ENCODE measurements around the gene PRDM16.

The PRDM16 gene

GRCh38 chr1:3323796-3324703 lies 255.0 kb downstream of the PRDM16 start:
- Histone ChIP-seq H3K4me1 (ENCODE audit: insufficient read depth, low read length, poor library complexity, severe bottlenecking) (peaks cover 19% of the 10 kb centered on the region), H3K9me2 (replicated peaks; ENCODE audit: low read depth, low read length) (no peaks in the 10 kb centered on the region), H3K9me3 (ENCODE audit: insufficient read depth, low read depth, low read length) (no peaks in the 10 kb centered on the region), H3K4me2 (ENCODE audit: low read depth, low read length, poor library complexity, severe bottlenecking) (no peak overlapping the region), H3K27me3 (ENCODE audit: insufficient read depth, low read length, poor library complexity, severe bottlenecking) (no peaks in the 10 kb centered on the region), H3K79me2 (ENCODE audit: insufficient read depth, low read length) (peaks cover 4% of the 10 kb centered on the region; the same call in 1 of the 2 replicates), H3F3A (ENCODE audit: low read depth) (no peaks in the 10 kb centered on the region), H3K36me3 (ENCODE audit: insufficient read depth, low read length) (no peaks in the 10 kb centered on the region), H4K20me1 (ENCODE audit: insufficient read depth, low read length, poor library complexity, severe bottlenecking) (no peaks in the 10 kb centered on the region), H3K9ac (ENCODE audit: low read depth, low read length, poor library complexity, severe bottlenecking) (no peak overlapping the region), H3K4me3 (ENCODE audit: low read length, poor library complexity, severe bottlenecking) (no peak overlapping the region), H2AFZ (ENCODE audit: low read length) (no peak overlapping the region)
- TF ChIP-seq CTCF (conservative IDR thresholded peaks at IDR 0.05; ENCODE audit: low read length) (no peak), EZH2phosphoT487 (IDR thresholded peaks at IDR 0.05; ENCODE audit: borderline replicate concordance) (no peak)

- peaks cover 27% of the 10 kb centered on the region for H3K4me1 ChIP-seq (ENCODE audit: insufficient read depth, low read length, poor library complexity, severe bottlenecking)
- no peak overlapping the region for H3K9ac ChIP-seq (ENCODE audit: low read depth, low read length, poor library complexity, severe bottlenecking)
- no peaks in the 10 kb centered on the region for H4K20me1 ChIP-seq (ENCODE audit: insufficient read depth, low read length, poor library complexity, severe bottlenecking)
- H3K79me2 ChIP-seq (ENCODE audit: insufficient read depth, low read length): peaks cover 4% of the 10 kb centered on the region; the same call in 1 of the 2 replicates
- TF ChIP-seq EZH2phosphoT487 (IDR thresholded peaks at IDR 0.05; ENCODE audit: borderline replicate concordance) (no peak), CTCF (conservative IDR thresholded peaks at IDR 0.05; ENCODE audit: low read length) (no peak)
- no peaks in the 10 kb centered on the region for H3K36me3 ChIP-seq (ENCODE audit: insufficient read depth, low read length)
- H3K9me3 ChIP-seq (ENCODE audit: insufficient read depth, low read depth, low read length): no peaks in the 10 kb centered on the region
- H3K4me2 ChIP-seq (ENCODE audit: low read depth, low read length, poor library complexity, severe bottlenecking): no peak overlapping the region
- H3K4me3 ChIP-seq (ENCODE audit: low read length, poor library complexity, severe bottlenecking): no peak overlapping the region
- H3K27me3 ChIP-seq (ENCODE audit: insufficient read depth, low read length, poor library complexity, severe bottlenecking): no peaks in the 10 kb centered on the region
- H2AFZ ChIP-seq (ENCODE audit: low read length): no peak overlapping the region
- no peaks in the 10 kb centered on the region for H3K9me2 ChIP-seq (replicated peaks; ENCODE audit: low read depth, low read length)
- H3F3A ChIP-seq (ENCODE audit: low read depth): no peaks in the 10 kb centered on the region
These were observed 255.9 kb downstream of the PRDM16 start for GRCh38 chr1:3324704-3325535.

GRCh38 chr1:3326516-3327388 lies 257.7 kb downstream of the PRDM16 start:
- H3K36me3 ChIP-seq (ENCODE audit: insufficient read depth, low read length): no peaks in the 10 kb centered on the region
- peaks cover 3% of the 10 kb centered on the region; the same call in 1 of the 2 replicates for H3K79me2 ChIP-seq (ENCODE audit: insufficient read depth, low read length)
- peaks cover 27% of the 10 kb centered on the region for H3K4me1 ChIP-seq (ENCODE audit: insufficient read depth, low read length, poor library complexity, severe bottlenecking)
- H3K27me3 ChIP-seq (ENCODE audit: insufficient read depth, low read length, poor library complexity, severe bottlenecking): no peaks in the 10 kb centered on the region
- H3K9me3 ChIP-seq (ENCODE audit: insufficient read depth, low read depth, low read length): no peaks in the 10 kb centered on the region
- H3K9ac ChIP-seq (ENCODE audit: low read depth, low read length, poor library complexity, severe bottlenecking): no peak overlapping the region
- no peaks in the 10 kb centered on the region for H3K9me2 ChIP-seq (replicated peaks; ENCODE audit: low read depth, low read length)
- no peak for TF ChIP-seq CTCF (conservative IDR thresholded peaks at IDR 0.05; ENCODE audit: low read length)
- no peak for TF ChIP-seq EZH2phosphoT487 (IDR thresholded peaks at IDR 0.05; ENCODE audit: borderline replicate concordance)
- no peak overlapping the region for H3K4me3 ChIP-seq (ENCODE audit: low read length, poor library complexity, severe bottlenecking)
- H3F3A ChIP-seq (ENCODE audit: low read depth): no peaks in the 10 kb centered on the region
- H3K4me2 ChIP-seq (ENCODE audit: low read depth, low read length, poor library complexity, severe bottlenecking): no peak overlapping the region
- H4K20me1 ChIP-seq (ENCODE audit: insufficient read depth, low read length, poor library complexity, severe bottlenecking): no peaks in the 10 kb centered on the region
- no peak overlapping the region for H2AFZ ChIP-seq (ENCODE audit: low read length)
